ENCODE measurements around the gene CPXM2. TPM values are rescaled to one million over a fixed set of nuclear protein-coding genes. Genes with fewer than 3 reads are reported as not detected.

Gene CPXM2
- total RNA-seq, 2 donors from 2014 or later = 1.4 to 1.9 TPM

DNA sequence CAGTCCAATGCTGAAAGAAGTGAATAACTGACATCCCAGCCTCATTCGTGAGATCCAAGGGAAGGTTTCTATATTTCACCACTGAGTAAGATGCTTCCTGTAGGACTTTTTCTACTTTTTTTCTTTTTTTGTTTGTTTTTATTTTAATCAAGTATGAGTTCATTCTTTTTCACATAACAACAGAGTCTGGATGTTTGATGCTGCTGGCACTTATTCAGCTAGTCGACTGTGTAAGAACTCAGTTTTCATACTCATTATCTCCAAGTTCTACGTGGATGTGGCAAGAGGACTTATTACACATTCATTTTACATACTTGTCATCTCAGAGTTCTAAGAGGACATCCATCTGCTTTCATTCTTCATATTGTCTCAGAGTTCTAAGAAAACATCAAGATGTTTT is 86.9 kb downstream of the CPXM2 start:
- H3K4me3 Mint-ChIP-seq = no peak overlapping the region
- H3K36me3 Mint-ChIP-seq (ENCODE audit: low read depth) = no peaks in the 10 kb centered on the region

GRCh38 chr10:123800821-123801220 is 90.8 kb downstream of the CPXM2 start:
- no peak for DNase-seq
- H3K9ac ChIP-seq (ENCODE audit: extremely low read depth, low read length, poor library complexity, severe bottlenecking) = no peak overlapping the region
- H3K9me3 ChIP-seq (ENCODE audit: control insufficient read depth, low read length) = no peaks in the 10 kb centered on the region
- Mint-ChIP-seq H3K36me3 (ENCODE audit: low read depth) (no peaks in the 10 kb centered on the region), H3K27me3 (ENCODE audit: insufficient read depth) (no peaks in the 10 kb centered on the region), H3K27ac (no peak overlapping the region), H3K4me3 (no peak overlapping the region), H3K9me3 (peaks cover 2% of the 10 kb centered on the region), H3K4me1 (peaks cover 9% of the 10 kb centered on the region)
- TF ChIP-seq CTCF (conservative IDR thresholded peaks at IDR 0.05) = no peak
- 93 to 97% methylated on average over 6 to 7 of the region's 7 CpGs for WGBS, 2 experiments (ENCODE audit: insufficient coverage in 1 of 2, insufficient read length in 1 of 2)
- H3K4me3 ChIP-seq (ENCODE audit: low read length) = no peak overlapping the region
- H3K27me3 ChIP-seq (ENCODE audit: control insufficient read depth, insufficient read depth, low read length, poor library complexity, severe bottlenecking) = no peaks in the 10 kb centered on the region
- H3K27ac ChIP-seq (ENCODE audit: low read depth, low read length) = no peak overlapping the region
- H3K36me3 ChIP-seq (ENCODE audit: control insufficient read depth, insufficient read depth, low read length) = no peaks in the 10 kb centered on the region
- H3K4me1 ChIP-seq (ENCODE audit: control insufficient read depth, insufficient read depth, low read length) = no peaks in the 10 kb centered on the region

More for the DNA sequence above, 86.9 kb downstream of the CPXM2 start:
- Mint-ChIP-seq H3K4me1 (peaks cover 9% of the 10 kb centered on the region), H3K27me3 (ENCODE audit: insufficient read depth) (no peaks in the 10 kb centered on the region), H3K9me3 (peaks cover 2% of the 10 kb centered on the region), H3K27ac (no peak overlapping the region)
- Histone ChIP-seq H3K36me3 (ENCODE audit: control insufficient read depth, insufficient read depth, low read length) (no peaks in the 10 kb centered on the region), H3K9ac (ENCODE audit: extremely low read depth, low read length, poor library complexity, severe bottlenecking) (no peak overlapping the region), H3K4me1 (ENCODE audit: control insufficient read depth, insufficient read depth, low read length) (no peaks in the 10 kb centered on the region), H3K27me3 (ENCODE audit: control insufficient read depth, insufficient read depth, low read length, poor library complexity, severe bottlenecking) (no peaks in the 10 kb centered on the region), H3K27ac (ENCODE audit: low read depth, low read length) (no peak overlapping the region), H3K4me3 (ENCODE audit: low read length) (no peak overlapping the region), H3K9me3 (ENCODE audit: control insufficient read depth, low read length) (no peaks in the 10 kb centered on the region)
- WGBS, 2 experiments (ENCODE audit: insufficient coverage in 1 of 2, insufficient read length in 1 of 2) = 90% methylated on average over 3 of the region's 3 CpGs
- DNase-seq = no peak
- TF ChIP-seq CTCF (conservative IDR thresholded peaks at IDR 0.05) = no peak

DNA sequence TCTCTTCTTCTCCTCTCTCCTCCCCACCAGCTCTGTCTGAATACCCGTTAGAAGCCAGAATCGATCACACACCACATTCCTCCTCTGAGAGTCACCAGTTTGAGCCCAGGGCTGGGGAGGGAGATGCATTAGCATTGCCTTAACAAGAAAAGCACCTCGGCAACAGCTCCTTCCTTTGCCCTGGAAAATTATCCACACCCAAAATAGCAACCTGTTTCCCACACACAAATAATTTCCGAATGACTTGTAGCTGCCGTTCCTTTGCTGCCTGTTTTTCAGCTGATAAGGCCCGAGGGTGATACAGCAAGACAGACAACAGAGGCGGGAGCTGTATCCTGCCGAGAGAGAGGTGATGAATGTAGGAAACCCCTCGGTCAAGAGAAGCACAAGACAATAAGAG is 91.3 kb downstream of the CPXM2 start:
- no peak for TF ChIP-seq CTCF (conservative IDR thresholded peaks at IDR 0.05)
- DNase-seq = no peak
- Mint-ChIP-seq H3K4me3 (no peak overlapping the region), H3K4me1 (peaks cover 9% of the 10 kb centered on the region), H3K27me3 (ENCODE audit: insufficient read depth) (no peaks in the 10 kb centered on the region), H3K9me3 (peaks cover 2% of the 10 kb centered on the region), H3K36me3 (ENCODE audit: low read depth) (no peaks in the 10 kb centered on the region), H3K27ac (no peak overlapping the region)
- no peaks in the 10 kb centered on the region for H3K27me3 ChIP-seq (ENCODE audit: control insufficient read depth, insufficient read depth, low read length, poor library complexity, severe bottlenecking)
- no peak overlapping the region for H3K27ac ChIP-seq (ENCODE audit: low read depth, low read length)
- WGBS, 2 experiments (ENCODE audit: insufficient coverage in 1 of 2, insufficient read length in 1 of 2) = 43 to 50% methylated on average over 3 to 9 of the region's 9 CpGs
- no peaks in the 10 kb centered on the region for H3K9me3 ChIP-seq (ENCODE audit: control insufficient read depth, low read length)
- no peak overlapping the region for H3K9ac ChIP-seq (ENCODE audit: extremely low read depth, low read length, poor library complexity, severe bottlenecking)
- no peaks in the 10 kb centered on the region for H3K4me1 ChIP-seq (ENCODE audit: control insufficient read depth, insufficient read depth, low read length)
- no peaks in the 10 kb centered on the region for H3K36me3 ChIP-seq (ENCODE audit: control insufficient read depth, insufficient read depth, low read length)
- no peak overlapping the region for H3K4me3 ChIP-seq (ENCODE audit: low read length)

Data from endodermal cell (in vitro differentiated cells).